Naive thymus-derived CD4-positive, alpha-beta T cell (primary cell): Measurements from ENCODE around the gene PUM2. TPM values are rescaled to one million over a fixed set of nuclear protein-coding genes. Genes with fewer than 3 reads are reported as not detected.
"Not testable (repeated sequence)": the region's sequence is repeated elsewhere in the genome, so short reads cannot be mapped to it uniquely, and the experiment has no call there.

Experiments used
- ATAC-seq: fragments of 150-1000 bp; cut with Tn5 transposase; 2 replicates; pipeline ENCODE4 v1.10.0; 2021; ENCODE audit warnings: mild to moderate bottlenecking, moderate library complexity
- CTCF ChIA-PET: fragments of 350-600 bp; sonication (Branson Sonifier 250); formaldehyde crosslinking; loops from one replicate; lab custom pipeline; 2021; ENCODE audit warnings: antibody characterized with exemption; lab: Charles Lee
- POLR2A ChIA-PET: fragments of 350-600 bp; sonication (Branson Sonifier 250); formaldehyde crosslinking; loops from one replicate; lab custom pipeline; 2021; ENCODE audit warnings: antibody characterized with exemption, inconsistent platforms; lab: Charles Lee
- DNase-seq, 9 donors: peaks; one replicate each; pipeline versions ENCODE4 v3.0.0 to v3.0.0-alpha.2; 2020 to 2022; ENCODE audit warnings: mixed read lengths in 1 of 9
- H3K27ac ChIP-seq: one replicate; pipeline ENCODE4 v1.7.0; 2013; ENCODE audit warnings: mild to moderate bottlenecking, low read depth, low read length, moderate library complexity
- H3K27me3 ChIP-seq, 2 donors: one replicate each; pipeline ENCODE4 v1.7.0; 2013; ENCODE audit warnings: low read length in 2 of 2, mild to moderate bottlenecking in 2 of 2, moderate library complexity in 2 of 2; ENCODE audit not compliant: control insufficient read depth in 2 of 2, insufficient read depth in 2 of 2
- H3K36me3 ChIP-seq, 3 experiments: 1 replicate in 2 of 3; 2 replicates in 1 of 3; pipeline ENCODE4 v1.7.0; 2013; ENCODE audit warnings: low read length in 3 of 3, mild to moderate bottlenecking in 3 of 3, moderate library complexity in 1 of 3; ENCODE audit not compliant: insufficient read depth in 3 of 3, control insufficient read depth in 2 of 3
- H3K4me1 ChIP-seq, 2 donors: one replicate each; pipeline ENCODE4 v1.7.0; 2013; ENCODE audit warnings: low read length in 2 of 2, mild to moderate bottlenecking in 2 of 2, moderate library complexity in 1 of 2; ENCODE audit not compliant: control insufficient read depth in 2 of 2, insufficient read depth in 2 of 2
- H3K4me3 ChIP-seq: 2 replicates; pipeline ENCODE4 v1.7.0; 2013; ENCODE audit warnings: mild to moderate bottlenecking, low read length
- H3K9me3 ChIP-seq, 3 experiments: 1 replicate in 2 of 3; 2 replicates in 1 of 3; pipeline ENCODE4 v1.7.0; 2013; ENCODE audit warnings: low read length in 3 of 3; ENCODE audit not compliant: control insufficient read depth in 2 of 3
- H3K27ac Mint-ChIP-seq, 9 donors: one replicate each; pipeline ENCODE4 v1.8.0; 2020 to 2022; ENCODE audit warnings: mixed read lengths in 9 of 9, mild to moderate bottlenecking in 8 of 9, moderate library complexity in 5 of 9, inconsistent platforms in 2 of 9
- H3K27me3 Mint-ChIP-seq, 5 donors: one replicate each; pipeline ENCODE4 v1.8.0; 2021 to 2022; ENCODE audit warnings: mixed read lengths in 5 of 5, mild to moderate bottlenecking in 1 of 5
- H3K36me3 Mint-ChIP-seq, 5 donors: one replicate each; pipeline ENCODE4 v1.8.0; 2020 to 2022; ENCODE audit warnings: mixed read lengths in 5 of 5, mild to moderate bottlenecking in 3 of 5, inconsistent platforms in 1 of 5
- H3K4me1 Mint-ChIP-seq, 7 donors: one replicate each; pipeline ENCODE4 v1.8.0; 2020 to 2022; ENCODE audit warnings: mixed read lengths in 7 of 7, mild to moderate bottlenecking in 3 of 7, inconsistent platforms in 1 of 7
- H3K4me3 Mint-ChIP-seq, 10 donors: one replicate each; pipeline ENCODE4 v1.8.0; 2020 to 2022; ENCODE audit warnings: mild to moderate bottlenecking in 10 of 10, mixed read lengths in 10 of 10, moderate library complexity in 6 of 10, inconsistent platforms in 2 of 10
- H3K9me3 Mint-ChIP-seq, 11 donors: one replicate each; pipeline ENCODE4 v1.8.0; 2020 to 2022; ENCODE audit warnings: mixed read lengths in 11 of 11, mild to moderate bottlenecking in 4 of 11, inconsistent platforms in 1 of 11, moderate library complexity in 1 of 11
- intact Hi-C, 2 donors: fragments of 100-400 bp; cut with micrococcal nuclease; formaldehyde crosslinking; loops; one replicate each; pipeline ENCODE4 v1.15.1; 2023
- polyA plus RNA-seq, 2 donors: library from polyadenylated mRNA; unstranded; fragments of 300-500 nt; fragmentation: Illumina TruSeq; gene quantifications; one replicate each; pipeline ENCODE4 v1.2.3, GENCODE V29; 2021
- total RNA-seq, 6 experiments: library from RNA in 5 of 6; stranded (reverse) in 5 of 6; gene quantifications; 1 replicate in 5 of 6; 2 replicates in 1 of 6; pipeline ENCODE4 v1.2.3 and lab custom pipeline; 2021 to 2026

The PUM2 gene
- total and polyA plus RNA-seq, 7 experiments from 2014 or later = 19.2 to 178 (median 135) TPM

DNA sequence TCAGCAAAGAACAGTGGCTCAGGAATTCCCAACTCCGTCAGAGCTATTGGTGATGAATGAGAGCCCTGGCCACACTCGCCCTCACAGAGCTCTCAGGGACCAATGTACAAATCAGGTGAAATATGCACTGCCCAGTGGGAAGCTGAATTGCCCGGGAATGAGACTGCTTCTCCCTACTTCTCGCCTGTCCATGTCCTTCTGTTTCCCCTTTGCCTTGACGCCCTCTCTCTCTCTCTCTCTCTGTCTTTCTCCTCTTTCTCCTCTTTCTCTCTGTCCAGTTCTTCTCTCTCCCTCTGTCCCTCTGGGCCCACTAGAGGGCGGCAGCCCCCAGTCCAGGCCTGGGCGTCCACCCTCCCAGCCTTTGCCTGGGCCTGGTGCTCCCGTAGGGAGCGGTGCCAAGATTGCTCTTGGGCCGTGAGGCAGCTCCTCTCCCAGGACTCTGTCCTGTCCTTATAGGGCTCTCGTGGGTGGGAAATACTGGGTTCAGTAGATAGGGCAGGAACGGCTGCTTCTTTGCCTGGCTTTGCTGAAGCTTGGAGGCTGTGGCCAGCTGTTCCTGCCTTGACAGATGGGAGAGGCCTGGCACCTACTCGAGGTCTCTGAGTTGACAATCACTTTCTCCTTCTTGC, 28.4 kb upstream of the PUM2 start:
- H3K4me3 Mint-ChIP-seq = no peak overlapping the region
- ChIA-PET POLR2A (no interaction called here), CTCF (no interaction called here)
- H3K27ac Mint-ChIP-seq = no peak overlapping the region
- peaks cover 0 to 10% (median 0%) of the 10 kb centered on the region in 7 donors for H3K4me1 Mint-ChIP-seq
- Histone ChIP-seq H3K36me3 (no peaks in the 10 kb centered on the region), H3K4me1 (no peaks in the 10 kb centered on the region), H3K9me3 (no peaks in the 10 kb centered on the region), H3K4me3 (no peak overlapping the region), H3K27me3 (no peaks in the 10 kb centered on the region), H3K27ac (no peak overlapping the region)
- ATAC-seq (peak; percentile 54), DNase-seq (no peak)
- H3K9me3 Mint-ChIP-seq = no peaks in the 10 kb centered on the region
- intact Hi-C loops = no loop called here
- H3K27me3 Mint-ChIP-seq = peaks cover 0 to 23% (median 0%) of the 10 kb centered on the region in 5 donors
- H3K36me3 Mint-ChIP-seq = no peaks in the 10 kb centered on the region

DNA sequence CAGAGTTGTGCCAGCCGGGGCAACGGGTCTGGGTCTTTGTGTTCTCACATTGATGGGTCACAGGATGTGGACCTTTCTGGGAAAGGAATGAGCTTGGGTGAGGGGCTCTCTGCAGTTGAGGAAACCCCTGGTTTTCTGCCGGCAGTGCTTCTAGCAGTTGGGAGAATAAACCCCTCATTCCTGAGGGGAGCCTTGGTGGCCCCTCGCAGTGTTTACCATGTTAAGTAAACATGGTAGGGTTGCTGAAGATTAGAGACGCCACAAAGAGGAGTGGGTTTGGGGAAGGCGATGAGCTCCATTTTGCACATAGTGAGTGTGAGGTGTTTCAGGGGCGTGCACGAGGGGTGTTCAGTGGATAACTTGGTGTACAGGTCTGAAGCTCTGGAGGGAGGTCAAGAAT, 27.7 kb upstream of the PUM2 start:
- no peaks in the 10 kb centered on the region for H3K4me1 ChIP-seq
- H3K36me3 ChIP-seq = no peaks in the 10 kb centered on the region
- Mint-ChIP-seq H3K4me1 (peaks cover 0 to 7% (median 0%) of the 10 kb centered on the region in 7 donors), H3K36me3 (no peaks in the 10 kb centered on the region), H3K27me3 (peaks cover 0 to 23% (median 0%) of the 10 kb centered on the region in 5 donors), H3K9me3 (no peaks in the 10 kb centered on the region), H3K4me3 (no peak overlapping the region), H3K27ac (no peak overlapping the region)
- no peaks in the 10 kb centered on the region for H3K27me3 ChIP-seq
- H3K4me3 ChIP-seq = no peak overlapping the region
- ATAC-seq = no peak
- intact Hi-C loops = no loop called here
- ChIA-PET CTCF (no interaction called here), POLR2A (no interaction called here)
- no peaks in the 10 kb centered on the region for H3K9me3 ChIP-seq
- no peak overlapping the region for H3K27ac ChIP-seq
- DNase-seq = no peak

DNA sequence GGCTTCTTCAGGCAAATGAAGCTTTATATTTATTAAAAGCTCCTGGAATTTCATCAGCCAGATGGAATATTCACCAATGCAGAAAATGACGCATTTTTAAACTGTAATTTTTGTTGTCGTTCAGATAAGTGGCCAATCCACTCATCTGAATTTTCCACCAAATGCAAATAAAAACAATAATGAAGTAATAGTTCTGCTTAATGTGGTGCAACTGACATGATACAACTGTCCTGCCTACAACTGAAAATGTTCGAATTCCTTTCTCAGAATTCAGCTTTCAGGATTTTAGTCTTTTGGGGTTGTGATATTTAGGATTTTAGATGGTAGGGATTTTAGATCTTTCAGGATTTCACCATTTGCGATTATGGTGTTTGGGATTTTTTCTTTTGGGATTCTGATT, 27.1 kb upstream of the PUM2 start:
- no peak overlapping the region for H3K27ac ChIP-seq
- no peak for ATAC-seq
- DNase-seq = no peak
- Mint-ChIP-seq H3K27ac (no peak overlapping the region), H3K4me3 (no peak overlapping the region), H3K4me1 (peaks cover 0 to 2% (median 0%) of the 10 kb centered on the region in 7 donors), H3K27me3 (peaks cover 0 to 24% (median 0%) of the 10 kb centered on the region in 5 donors), H3K9me3 (no peaks in the 10 kb centered on the region), H3K36me3 (no peaks in the 10 kb centered on the region)
- H3K4me1 ChIP-seq = no peaks in the 10 kb centered on the region
- no peaks in the 10 kb centered on the region for H3K36me3 ChIP-seq
- CTCF ChIA-PET = no interaction called here
- POLR2A ChIA-PET = no interaction called here
- H3K27me3 ChIP-seq = no peaks in the 10 kb centered on the region
- H3K9me3 ChIP-seq = no peaks in the 10 kb centered on the region
- H3K4me3 ChIP-seq = no peak overlapping the region
- intact Hi-C loops = no loop called here

DNA sequence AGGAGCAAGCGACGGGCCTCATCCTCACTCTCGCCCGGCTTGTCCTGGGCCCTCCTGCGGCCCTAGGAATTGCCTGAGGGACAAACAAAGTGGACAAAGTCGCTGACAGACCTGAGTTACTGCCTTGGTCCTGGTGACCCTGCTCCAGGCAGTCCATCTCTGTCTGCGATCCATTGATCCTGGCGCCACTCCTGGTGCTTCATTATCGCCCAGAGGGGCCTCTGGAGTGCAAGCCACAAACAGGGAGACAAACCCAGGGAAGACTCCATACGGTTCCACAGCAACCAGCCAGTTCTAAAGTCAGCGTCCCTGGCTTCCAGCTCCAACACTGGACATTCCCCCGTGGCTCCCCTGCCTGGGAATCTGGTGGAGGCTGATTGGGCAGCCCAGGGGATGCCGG, 24.3 kb upstream of the PUM2 start:
- CTCF ChIA-PET, H3K4me3 Mint-ChIP-seq, H3K27me3 ChIP-seq, H3K27ac Mint-ChIP-seq, H3K36me3 Mint-ChIP-seq, DNase-seq, POLR2A ChIA-PET, H3K27ac ChIP-seq, intact Hi-C loops, H3K36me3 ChIP-seq, H3K4me3 ChIP-seq, H3K9me3 Mint-ChIP-seq, H3K4me1 Mint-ChIP-seq, H3K9me3 ChIP-seq, H3K4me1 ChIP-seq, ATAC-seq: not testable (repeated sequence)
- H3K27me3 Mint-ChIP-seq = peaks cover 0 to 32% (median 3%) of the 10 kb centered on the region in 5 donors

DNA sequence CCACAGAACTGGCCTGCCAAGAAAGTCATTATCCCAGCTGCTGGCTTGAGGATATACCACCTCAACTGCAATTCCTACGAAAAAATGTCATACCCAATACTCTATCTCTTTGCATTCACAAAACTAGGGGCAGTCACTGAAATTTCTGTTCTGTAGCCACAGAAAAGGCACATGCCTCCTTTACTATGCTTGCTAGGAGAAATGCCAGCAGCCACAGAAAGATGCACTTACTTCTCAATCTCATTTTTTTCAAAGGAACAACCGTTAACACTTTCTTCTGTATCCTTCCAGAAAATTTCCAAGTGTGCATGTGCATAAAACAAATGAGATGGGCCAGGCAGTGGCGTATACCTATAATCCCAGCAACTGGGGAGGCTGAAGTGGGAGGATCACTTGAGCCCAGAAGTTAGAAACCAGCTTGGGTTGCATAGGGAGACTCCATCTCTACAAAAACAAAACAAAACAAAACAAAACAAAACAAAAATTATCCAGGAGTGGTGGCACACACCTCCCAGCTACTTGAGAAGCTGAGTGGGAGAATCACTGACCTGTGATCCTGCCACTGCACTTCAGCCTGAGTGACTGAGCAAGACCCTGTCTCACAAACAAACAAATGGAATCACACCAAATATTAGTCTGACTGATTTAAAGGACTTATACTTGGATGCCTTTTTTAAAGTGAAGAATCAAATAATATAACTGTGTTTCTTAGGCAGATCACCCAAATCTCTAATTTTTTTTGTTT, 22.4 kb upstream of the PUM2 start:
- Mint-ChIP-seq H3K9me3 (peaks cover 0 to 18% (median 0%) of the 10 kb centered on the region in 11 donors), H3K27me3 (peaks cover 0 to 35% (median 12%) of the 10 kb centered on the region in 5 donors), H3K4me1 (no peaks in the 10 kb centered on the region), H3K27ac (peak overlapping the region in 1 of 9 donors; percentile 5), H3K36me3 (peaks cover 0 to 18% (median 3%) of the 10 kb centered on the region in 5 donors), H3K4me3 (no peak overlapping the region)
- Histone ChIP-seq H3K27me3 (no peaks in the 10 kb centered on the region), H3K27ac (no peak overlapping the region), H3K4me3 (no peak overlapping the region), H3K4me1 (no peaks in the 10 kb centered on the region), H3K9me3 (no peaks in the 10 kb centered on the region), H3K36me3 (no peaks in the 10 kb centered on the region)
- intact Hi-C loops = no loop called here
- ChIA-PET CTCF (no interaction called here), POLR2A (no interaction called here)
- no peak for ATAC-seq
- DNase-seq = no peak

DNA sequence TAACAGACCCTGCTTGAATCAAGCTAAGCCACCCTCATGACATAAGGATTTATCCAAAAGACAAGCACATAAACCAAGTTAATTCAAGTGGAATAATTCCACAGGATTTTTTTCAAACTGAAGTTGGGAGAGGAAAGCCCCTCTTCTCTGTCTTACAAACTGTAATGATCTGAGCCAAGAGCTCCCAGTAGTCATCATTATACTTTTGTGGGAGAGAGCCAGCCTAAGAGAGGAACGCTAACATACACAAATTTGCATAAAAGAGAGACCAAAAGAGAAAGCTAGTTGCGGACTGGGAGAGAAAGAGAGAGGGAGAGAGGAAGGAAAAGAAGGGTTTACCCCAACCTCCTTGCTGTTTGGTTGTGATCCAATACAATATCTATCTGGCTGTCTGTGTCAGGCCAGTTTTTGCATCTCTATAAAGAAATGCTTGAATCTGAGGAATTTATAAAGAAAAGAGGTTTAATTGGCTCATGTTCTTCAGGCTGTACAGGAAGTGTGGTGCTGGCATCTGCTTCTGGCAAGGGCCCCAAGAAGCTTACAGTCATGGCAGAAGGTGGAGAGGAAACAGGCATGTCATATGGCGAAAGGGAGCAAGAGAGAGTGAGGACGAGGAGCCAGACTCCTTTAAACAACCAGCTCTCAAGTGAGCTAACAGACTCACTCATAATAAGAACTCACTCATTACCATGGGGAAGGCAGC, 20.8 kb upstream of the PUM2 start:
- Histone ChIP-seq H3K4me1 (no peaks in the 10 kb centered on the region), H3K27me3 (no peaks in the 10 kb centered on the region), H3K9me3 (no peaks in the 10 kb centered on the region), H3K27ac (no peak overlapping the region), H3K36me3 (no peaks in the 10 kb centered on the region), H3K4me3 (no peak overlapping the region)
- no peak overlapping the region for H3K4me3 Mint-ChIP-seq
- H3K9me3 Mint-ChIP-seq = peaks cover 0 to 30% (median 0%) of the 10 kb centered on the region in 11 donors
- DNase-seq = no peak
- ChIA-PET CTCF (no interaction called here), POLR2A (interaction anchor here (0.6 kb wide), 1 partner anchor 63 kb away, joined by 3 read pairs; no protein-coding TSS in a partner anchor)
- peaks cover 0 to 23% (median 12%) of the 10 kb centered on the region in 5 donors for H3K27me3 Mint-ChIP-seq
- peaks cover 0 to 6% (median 0%) of the 10 kb centered on the region in 7 donors for H3K4me1 Mint-ChIP-seq
- no peak overlapping the region for H3K27ac Mint-ChIP-seq
- intact Hi-C loops = no loop called here
- no peak for ATAC-seq
- peaks cover 0 to 32% (median 3%) of the 10 kb centered on the region in 5 donors for H3K36me3 Mint-ChIP-seq
